Testis (tissue), 3 donors: ENCODE results near the gene SYNE2. TPM values are rescaled to one million over a fixed set of nuclear protein-coding genes. Genes with fewer than 3 reads are reported as not detected.

Experiments used
- DNase-seq: peaks from one replicate; pipeline ENCODE4 v3.0.0-alpha.2; 2019
- H3K27ac ChIP-seq, 2 donors: fragments of 200-600 bp; sonication (generic); one replicate each; pipeline ENCODE4 v1.5.1; 2019
- H3K27me3 ChIP-seq: fragments of 200-600 bp; sonication (generic); one replicate; pipeline ENCODE4 v1.5.1; 2019
- H3K36me3 ChIP-seq: fragments of 200-600 bp; sonication (generic); one replicate; pipeline ENCODE4 v1.5.1; 2017; ENCODE audit warnings: low read depth; ENCODE audit errors: missing control alignments
- H3K4me1 ChIP-seq: fragments of 200-600 bp; sonication (generic); one replicate; pipeline ENCODE4 v1.5.1; 2019
- H3K4me3 ChIP-seq, 2 donors: fragments of 200-600 bp; sonication (generic); one replicate each; pipeline ENCODE4 v1.5.1; 2017 to 2019
- H3K9me3 ChIP-seq: fragments of 200-600 bp; sonication (generic); one replicate; pipeline ENCODE4 v1.5.1; 2017
- POLR2A ChIP-seq: fragments of 450-650 bp; IDR thresholded peaks from one replicate; pipeline ENCODE4 v1.6.1; 2017; ENCODE audit warnings: antibody characterized with exemption, mild to moderate bottlenecking, moderate library complexity
- WGBS, 2 donors: methylation state at CpG; one replicate each; pipeline ENCODE4 v1.1.5; 2018; 5-methylcytosine and 5-hydroxymethylcytosine counted together
- intact Hi-C: fragments of 100-400 bp; cut with DNase I; formaldehyde crosslinking; loops from one replicate; pipeline ENCODE4 v1.15.1; 2023; ENCODE audit warnings: low total_unique reads
- polyA plus RNA-seq: library from polyadenylated mRNA; stranded (reverse); fragments of 350-450 nt; fragmentation: Illumina TruSeq; extraction: RNeasy Lipid Tissue Mini Kit (QIAGEN cat#74804); gene quantifications from one replicate; pipeline ENCODE4 v1.2.3, GENCODE V29; 2014; ENCODE audit warnings: low read depth, low replicate concordance; ENCODE audit not compliant: insufficient read depth
- total RNA-seq, 2 donors: library from RNA; depleted of rRNA; stranded (reverse); fragments of >200 nt; gene quantifications; one replicate each; pipeline ENCODE4 v1.2.3, GENCODE V29; 2016
- TF ChIP-seq, protein P1 (sequence below), 3 experiments: fragments of 450-650 bp in 2 of 3; fragments of 200-600 bp in 1 of 3; sonication (generic) in 1 of 3; IDR thresholded peaks; one replicate each; pipeline ENCODE4 v1.5.1; 2016 to 2019; ENCODE audit warnings: antibody characterized with exemption in 3 of 3, mild to moderate bottlenecking in 2 of 3, moderate library complexity in 1 of 3

The SYNE2 gene
- total and polyA plus RNA-seq, 3 donors from 2014 or later = 74.6 to 519 (median 511) TPM

DNA sequence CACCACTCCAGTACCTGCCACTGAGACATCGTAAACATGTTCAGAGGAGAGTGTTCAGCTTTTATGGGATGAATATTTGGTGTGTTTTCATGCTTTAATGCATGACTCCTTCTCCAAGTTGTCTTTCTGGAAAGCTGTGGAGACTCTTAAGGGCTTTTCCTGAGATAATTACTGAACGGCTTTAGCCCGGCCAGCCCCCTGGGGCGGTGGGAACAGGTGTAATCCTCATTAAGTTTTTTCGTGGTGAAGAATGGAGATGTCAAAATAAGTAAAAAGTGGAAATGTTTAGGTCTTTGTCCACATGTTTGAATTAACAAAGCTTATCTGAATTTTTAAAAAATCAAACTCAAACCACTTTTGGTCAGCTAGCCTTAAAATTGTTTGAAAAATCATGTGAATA, 1.5 kb downstream of the SYNE2 start:
- Histone ChIP-seq H3K4me1 (peaks cover 3% of the 10 kb centered on the region), H3K27me3 (no peaks in the 10 kb centered on the region), H3K27ac (peak overlapping the region; percentile 88 to 94), H3K4me3 (peak overlapping the region; percentile 74 to 84), H3K36me3 (no peaks in the 10 kb centered on the region), H3K9me3 (no peaks in the 10 kb centered on the region)
- TF ChIP-seq, protein P1, sequence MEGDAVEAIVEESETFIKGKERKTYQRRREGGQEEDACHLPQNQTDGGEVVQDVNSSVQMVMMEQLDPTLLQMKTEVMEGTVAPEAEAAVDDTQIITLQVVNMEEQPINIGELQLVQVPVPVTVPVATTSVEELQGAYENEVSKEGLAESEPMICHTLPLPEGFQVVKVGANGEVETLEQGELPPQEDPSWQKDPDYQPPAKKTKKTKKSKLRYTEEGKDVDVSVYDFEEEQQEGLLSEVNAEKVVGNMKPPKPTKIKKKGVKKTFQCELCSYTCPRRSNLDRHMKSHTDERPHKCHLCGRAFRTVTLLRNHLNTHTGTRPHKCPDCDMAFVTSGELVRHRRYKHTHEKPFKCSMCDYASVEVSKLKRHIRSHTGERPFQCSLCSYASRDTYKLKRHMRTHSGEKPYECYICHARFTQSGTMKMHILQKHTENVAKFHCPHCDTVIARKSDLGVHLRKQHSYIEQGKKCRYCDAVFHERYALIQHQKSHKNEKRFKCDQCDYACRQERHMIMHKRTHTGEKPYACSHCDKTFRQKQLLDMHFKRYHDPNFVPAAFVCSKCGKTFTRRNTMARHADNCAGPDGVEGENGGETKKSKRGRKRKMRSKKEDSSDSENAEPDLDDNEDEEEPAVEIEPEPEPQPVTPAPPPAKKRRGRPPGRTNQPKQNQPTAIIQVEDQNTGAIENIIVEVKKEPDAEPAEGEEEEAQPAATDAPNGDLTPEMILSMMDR (IDR thresholded peaks at IDR 0.05) = no peak
- no peak for TF ChIP-seq POLR2A
- WGBS, 2 donors = 2 to 4% methylated on average over 5 of the region's 5 CpGs
- DNase-seq = no peak
- intact Hi-C loops = no loop called here

DNA sequence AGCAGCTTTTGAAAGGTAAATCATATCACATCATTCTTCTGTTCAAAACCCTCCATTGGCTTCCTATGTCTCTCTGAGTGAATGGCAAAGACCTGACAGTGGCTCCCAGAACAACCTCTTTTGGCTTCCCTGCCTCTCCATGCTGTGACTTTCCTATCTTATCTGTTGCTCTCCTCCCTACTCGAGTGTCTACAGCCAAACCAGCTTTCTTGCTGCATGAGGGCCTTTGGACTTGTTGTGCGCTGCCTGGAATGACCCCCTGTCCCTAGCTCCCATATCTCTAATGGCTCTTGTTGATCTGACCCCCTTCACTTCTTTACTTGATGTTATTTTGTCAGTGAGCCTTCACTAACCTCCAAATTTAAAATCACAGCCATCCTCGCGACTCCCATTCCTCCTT, 2.5 kb downstream of the SYNE2 start:
- H3K9me3 ChIP-seq = no peaks in the 10 kb centered on the region
- no peaks in the 10 kb centered on the region for H3K36me3 ChIP-seq
- H3K27ac ChIP-seq = peak overlapping the region; percentile 59 to 94
- peaks cover 3% of the 10 kb centered on the region for H3K4me1 ChIP-seq
- peak; percentile 75 for DNase-seq
- no peaks in the 10 kb centered on the region for H3K27me3 ChIP-seq
- no peak for TF ChIP-seq POLR2A
- TF ChIP-seq, protein P1 (IDR thresholded peaks at IDR 0.05) = no peak
- 37 to 59% methylated on average over 4 of the region's 4 CpGs for WGBS, 2 donors
- intact Hi-C loops = no loop called here
- H3K4me3 ChIP-seq = no peak overlapping the region

DNA sequence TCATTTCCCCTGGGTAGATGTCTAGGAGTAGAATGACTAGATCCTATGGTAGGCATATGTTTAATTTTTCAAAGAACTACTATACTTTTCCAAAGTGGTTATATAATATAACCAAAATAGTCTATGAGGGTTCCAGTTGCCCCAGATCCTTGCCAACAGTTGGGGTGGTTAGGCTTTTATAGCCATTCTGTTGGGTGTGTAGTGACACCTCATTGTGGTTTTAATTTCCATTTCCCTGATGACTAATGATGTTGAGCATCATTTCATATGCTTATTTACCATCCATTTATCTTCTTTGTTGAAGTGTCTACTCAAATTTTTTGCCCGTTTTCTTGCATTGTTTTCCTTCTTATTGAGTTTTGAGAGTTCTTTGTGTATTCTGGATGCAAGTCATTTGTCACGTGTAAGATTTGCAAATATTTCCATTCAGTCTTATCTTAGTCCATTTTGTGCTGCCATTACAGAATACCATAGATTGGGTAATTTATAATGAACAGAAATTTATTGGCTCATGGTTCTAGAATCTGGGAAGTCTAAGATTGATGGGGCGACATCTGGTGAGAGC, 4.7 kb downstream of the SYNE2 start:
- Histone ChIP-seq H3K36me3 (no peaks in the 10 kb centered on the region), H3K27ac (no peak overlapping the region), H3K27me3 (no peaks in the 10 kb centered on the region), H3K4me3 (no peak overlapping the region), H3K4me1 (no peaks in the 10 kb centered on the region), H3K9me3 (no peaks in the 10 kb centered on the region)
- TF ChIP-seq POLR2A = no peak
- TF ChIP-seq, protein P1 (IDR thresholded peaks at IDR 0.05) = no peak
- WGBS, 2 donors = 72 to 77% methylated on average over 3 of the region's 3 CpGs
- intact Hi-C loops = no loop called here
- no peak for DNase-seq

DNA sequence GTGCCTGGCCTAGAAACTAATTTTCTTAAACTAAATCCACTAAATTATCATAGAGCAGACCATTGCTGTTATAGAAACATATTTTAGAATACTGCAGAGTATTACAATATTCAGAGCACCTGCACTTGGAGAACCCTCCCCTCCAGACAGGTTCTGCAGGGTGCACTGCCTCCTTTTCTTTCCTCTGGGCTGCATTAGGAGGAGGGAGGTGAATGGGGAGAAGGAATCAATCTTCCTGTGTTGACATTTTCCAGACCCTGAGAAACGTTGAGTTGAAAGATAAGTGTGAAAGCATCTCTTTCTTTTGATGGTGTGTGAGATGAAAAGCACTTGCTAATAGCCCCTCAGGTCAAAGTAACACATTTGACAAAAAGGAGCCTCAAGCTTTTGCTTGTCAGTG, 7.3 kb downstream of the SYNE2 start:
- Histone ChIP-seq H3K27ac (no peak overlapping the region), H3K4me3 (no peak overlapping the region), H3K9me3 (no peaks in the 10 kb centered on the region), H3K4me1 (no peaks in the 10 kb centered on the region), H3K36me3 (no peaks in the 10 kb centered on the region), H3K27me3 (no peaks in the 10 kb centered on the region)
- TF ChIP-seq POLR2A = no peak
- TF ChIP-seq, protein P1 (IDR thresholded peaks at IDR 0.05) = no peak
- DNase-seq = no peak
- 26 to 33% methylated on average over 1 of the region's 1 CpG for WGBS, 2 donors
- intact Hi-C loops = no loop called here

DNA sequence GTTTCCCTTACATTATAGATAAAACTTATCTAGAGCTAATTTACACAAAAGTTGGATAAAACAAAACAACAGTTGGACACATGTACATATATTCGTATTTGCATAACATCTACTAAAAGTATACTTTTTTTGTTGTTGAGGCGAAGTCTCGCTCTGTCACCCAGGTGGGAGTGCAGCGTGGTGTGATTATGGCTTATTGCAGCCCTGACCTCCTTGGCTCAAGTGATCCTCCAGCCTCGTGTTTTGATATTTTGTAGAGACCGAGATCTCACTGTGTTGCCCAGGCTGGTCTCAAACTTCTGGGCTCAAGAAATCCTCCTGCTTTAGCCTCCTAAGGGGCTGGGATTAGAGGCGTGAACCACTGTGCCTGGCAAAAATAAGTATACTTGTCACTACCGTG, 9.4 kb downstream of the SYNE2 start:
- WGBS, 2 donors = 70 to 78% methylated on average over 8 of the region's 8 CpGs

More for the DNA sequence above, 9.4 kb downstream of the SYNE2 start:
- no peaks in the 10 kb centered on the region for H3K36me3 ChIP-seq
- intact Hi-C loops = no loop called here
- H3K27me3 ChIP-seq = no peaks in the 10 kb centered on the region
- H3K4me3 ChIP-seq = no peak overlapping the region
- no peaks in the 10 kb centered on the region for H3K9me3 ChIP-seq
- no peak overlapping the region for H3K27ac ChIP-seq
- H3K4me1 ChIP-seq = peaks cover 4% of the 10 kb centered on the region
- no peak for DNase-seq
- TF ChIP-seq POLR2A = no peak
- TF ChIP-seq, protein P1 (IDR thresholded peaks at IDR 0.05) = no peak
